HEK293 (cell line): ENCODE measurements around the gene HES3.
A peak's percentile ranks its signal among the peaks of the same experiment; 100 is the strongest.

Experiments
- CTCF ChIA-PET: fragments of 350-600 bp; formaldehyde crosslinking; extraction: SDS; loops from one replicate; lab custom pipeline; 2021; ENCODE audit warnings: antibody characterized with exemption; lab: Yijun Ruan, JAX
- POLR2A ChIA-PET: fragments of 300-600 bp; formaldehyde crosslinking; extraction: SDS; loops from one replicate; lab custom pipeline; 2020; ENCODE audit warnings: antibody characterized with exemption, inconsistent platforms; lab: Yijun Ruan, JAX
- H3K27ac ChIP-seq: fragments of 200-500 bp; sonication (Bioruptor generic); 2 replicates; pipeline ENCODE4 v1.5.1; 2014; ENCODE audit warnings: low read depth, low read length, control low read depth, inconsistent platforms; ENCODE audit errors: extremely low read depth
- H3K36me3 ChIP-seq, 2 experiments: fragments of 200-500 bp in 1 of 2; sonication (Bioruptor generic) in 1 of 2; 1 replicate in 1 of 2; 2 replicates in 1 of 2; pipeline ENCODE4 v1.5.1; 2014 to 2017; ENCODE audit warnings: inconsistent platforms in 2 of 2, low read length in 2 of 2; ENCODE audit not compliant: control insufficient read depth in 2 of 2, insufficient read depth in 1 of 2
- H3K4me1 ChIP-seq: fragments of 200-500 bp; sonication (Bioruptor generic); 2 replicates; pipeline ENCODE4 v1.5.1; 2014; ENCODE audit warnings: mild to moderate bottlenecking, low read length, inconsistent platforms; ENCODE audit not compliant: control insufficient read depth, insufficient read depth
- H3K4me3 ChIP-seq: 2 replicates; pipeline ENCODE4 v1.5.1; 2011; ENCODE audit warnings: low read depth, mild to moderate bottlenecking, control low read depth, low read length, moderate library complexity
- H3K9me3 ChIP-seq: fragments of 200-500 bp; sonication (Bioruptor generic); 2 replicates; pipeline ENCODE4 v1.5.1; 2014; ENCODE audit warnings: low read depth, low read length, inconsistent platforms; ENCODE audit not compliant: control insufficient read depth, insufficient read depth
- PATZ1 ChIP-seq: fragments of 450-650 bp; formaldehyde crosslinking; IDR thresholded peaks from 2 replicates; pipeline ENCODE4 v1.5.1; 2016; ENCODE audit warnings: missing biosample characterization, missing genetic modification characterization
- SP2 ChIP-seq: fragments of 450-650 bp; formaldehyde crosslinking; IDR thresholded peaks from 2 replicates; pipeline ENCODE4 v1.5.1; 2016; ENCODE audit warnings: missing biosample characterization, missing genetic modification characterization
- ZBTB10 ChIP-seq: fragments of 450-650 bp; formaldehyde crosslinking; IDR thresholded peaks from 2 replicates; pipeline ENCODE4 v1.5.1; 2016; ENCODE audit warnings: missing biosample characterization, missing genetic modification characterization
- ZBTB11 ChIP-seq: fragments of 450-650 bp; formaldehyde crosslinking; conservative IDR thresholded peaks from 2 replicates; pipeline ENCODE4 v1.5.1; 2016; ENCODE audit warnings: low read depth, missing biosample characterization, missing genetic modification characterization
- ZNF2 ChIP-seq: fragments of 450-650 bp; formaldehyde crosslinking; IDR thresholded peaks from 2 replicates; pipeline ENCODE4 v1.5.1; 2016; ENCODE audit warnings: missing biosample characterization, missing genetic modification characterization
- ZNF449 ChIP-seq: fragments of 450-650 bp; formaldehyde crosslinking; IDR thresholded peaks from 2 replicates; pipeline ENCODE4 v1.5.1; 2017; ENCODE audit warnings: missing biosample characterization, mild to moderate bottlenecking, missing genetic modification characterization, moderate library complexity
- ZNF518A ChIP-seq: fragments of 450-650 bp; formaldehyde crosslinking; conservative IDR thresholded peaks from 2 replicates; pipeline ENCODE4 v1.5.1; 2016; ENCODE audit warnings: low read depth, missing biosample characterization, missing genetic modification characterization
- ZSCAN5A ChIP-seq: fragments of 450-650 bp; formaldehyde crosslinking; IDR thresholded peaks from 2 replicates; pipeline ENCODE4 v1.5.1; 2016; ENCODE audit warnings: missing biosample characterization, missing genetic modification characterization
- ZXDB ChIP-seq: fragments of 450-650 bp; formaldehyde crosslinking; IDR thresholded peaks from 2 replicates; pipeline ENCODE4 v1.5.1; 2016; ENCODE audit warnings: missing biosample characterization, missing genetic modification characterization

The HES3 gene

GRCh38 chr1:6198646-6199297 is 45.2 kb upstream of the HES3 start:
- Histone ChIP-seq H3K9me3 (no peaks in the 10 kb centered on the region), H3K4me3 (peak overlapping the region; percentile 99), H3K36me3 (peaks cover 31 to 45% of the 10 kb centered on the region in 2 experiments; a peak in 2 of 3 replicates), H3K4me1 (peaks cover 4% of the 10 kb centered on the region; the same call in 1 of the 2 replicates), H3K27ac (peak overlapping the region; percentile 76)
- ChIA-PET CTCF (interaction anchor here (0.5 to 2.9 kb wide), 5 partner anchors 9 to 340 kb away, joined by 3 to 12 read pairs (median 3); no protein-coding TSS in a partner anchor), POLR2A (interaction anchor here (1.0 to 2.1 kb wide), 2 partner anchors 37 to 40 kb away, joined by 3 to 7 read pairs; partner anchors contain the start of gene ICMT)
- TF ChIP-seq ZBTB10 (tag by site-specific recombination) (0 out of 2 replicates have a peak, but pooled peaks have one; percentile 36), PATZ1 (no peak), ZBTB11 (0 out of 2 replicates have a peak, but pooled peaks have one; percentile 13), ZNF449 (peak; percentile 84)

- ChIA-PET CTCF (interaction anchor here (0.6 to 2.9 kb wide), 5 partner anchors 15 to 238 kb away, joined by 3 to 12 read pairs (median 3); no protein-coding TSS in a partner anchor), POLR2A (interaction anchor here (1.0 to 2.1 kb wide), 3 partner anchors 18 to 39 kb away, joined by 3 to 7 read pairs (median 3); partner anchors contain the start of gene ICMT)
- peak within 1 kb of the TSS; percentile 76 for H3K27ac ChIP-seq
- no peaks in the 10 kb centered on the region for H3K9me3 ChIP-seq
- peaks cover 24 to 37% of the 10 kb centered on the region in 2 experiments; a peak in 2 of 3 replicates for H3K36me3 ChIP-seq
- peaks cover 4% of the 10 kb centered on the region; the same call in 1 of the 2 replicates for H3K4me1 ChIP-seq
- H3K4me3 ChIP-seq = peak within 1 kb of the TSS; percentile 99
- TF ChIP-seq PATZ1 (peak; percentile 59), ZSCAN5A (tag by site-specific recombination) (0 out of 2 replicates have a peak, but pooled peaks have one; percentile 17), ZNF518A (peak; percentile 61; the same call in 1 of the 2 replicates), ZNF2 (tag by site-specific recombination) (peak; percentile 75), ZXDB (tag by site-specific recombination) (peak; percentile 95), SP2 (tag by site-specific recombination) (peak; percentile 48)
Observed at GRCh38 chr1:6199298-6200187, 44.4 kb upstream of the HES3 start, which contains the start of gene RPL22. TSS of gene RPL22 (minus strand) at chr1:6199595. CDS start at chr1:6199573, 22 bp downstream.
